ENCODE results near the gene OSBP. TPM values are rescaled to one million over a fixed set of nuclear protein-coding genes. Genes with fewer than 3 reads are reported as not detected.
"Not testable (repeated sequence)": the region's sequence is repeated elsewhere in the genome, so short reads cannot be mapped to it uniquely, and the experiment has no call there.

The OSBP gene
- polyA plus RNA-seq, 3 donors = 60.4 to 62.9 (median 62.5) TPM

GRCh38 chr11:59555601-59556114, 59.9 kb downstream of the OSBP start:
- no peak for DNase-seq (ENCODE audit: low read depth in 3 of 3, low spot score in 2 of 3)

- no peak for DNase-seq (ENCODE audit: low read depth in 3 of 3, low spot score in 2 of 3)
These were observed 62.3 kb downstream of the OSBP start for GRCh38 chr11:59553323-59553722.

- no peak for DNase-seq (ENCODE audit: low read depth in 3 of 3, low spot score in 2 of 3)
These were observed 62.7 kb downstream of the OSBP start for GRCh38 chr11:59552844-59553243.

- DNase-seq (ENCODE audit: low read depth in 3 of 3, low spot score in 2 of 3) = no peak
These were observed 63.7 kb downstream of the OSBP start for GRCh38 chr11:59551659-59552521.

- DNase-seq (ENCODE audit: low read depth in 3 of 3, low spot score in 2 of 3) = peak in 2 of 3 donors; percentile 74 to 90
These were observed 64.5 kb downstream of the OSBP start for GRCh38 chr11:59550842-59551658.

- peak in 1 of 3 donors; percentile 83 for DNase-seq (ENCODE audit: low read depth in 3 of 3, low spot score in 2 of 3)
These were observed 65.2 kb downstream of the OSBP start for GRCh38 chr11:59550368-59550841.

GRCh38 chr11:59548309-59548656, 67.3 kb downstream of the OSBP start:
- DNase-seq (ENCODE audit: low read depth in 3 of 3, low spot score in 2 of 3) = no peak

- DNase-seq (ENCODE audit: low read depth in 3 of 3, low spot score in 2 of 3) = not testable (repeated sequence)
These were observed 67.8 kb downstream of the OSBP start for GRCh38 chr11:59547605-59548308.

- no peak for DNase-seq (ENCODE audit: low read depth in 3 of 3, low spot score in 2 of 3)
These were observed 70.2 kb downstream of the OSBP start for GRCh38 chr11:59545179-59546020.

- no peak for DNase-seq (ENCODE audit: low read depth in 3 of 3, low spot score in 2 of 3)
These were observed 70.8 kb downstream of the OSBP start for GRCh38 chr11:59544869-59545178.

GRCh38 chr11:59543713-59544112, 71.9 kb downstream of the OSBP start:
- not testable (repeated sequence) for DNase-seq (ENCODE audit: low read depth in 3 of 3, low spot score in 2 of 3)

- DNase-seq (ENCODE audit: low read depth in 3 of 3, low spot score in 2 of 3) = no peak
These were observed 73.3 kb downstream of the OSBP start for GRCh38 chr11:59542142-59542810.

- DNase-seq (ENCODE audit: low read depth in 3 of 3, low spot score in 2 of 3) = no peak
These were observed 80.9 kb downstream of the OSBP start for GRCh38 chr11:59534676-59535075.

GRCh38 chr11:59532620-59533019, 83.0 kb downstream of the OSBP start:
- no peak for DNase-seq (ENCODE audit: low read depth in 3 of 3, low spot score in 2 of 3)

GRCh38 chr11:59528711-59529110, 86.9 kb downstream of the OSBP start:
- no peak for DNase-seq (ENCODE audit: low read depth in 3 of 3, low spot score in 2 of 3)
